Measurements from ENCODE around the gene CACTIN. TPM values are rescaled to one million over a fixed set of nuclear protein-coding genes. Genes with fewer than 3 reads are reported as not detected.

Gene CACTIN
- total and polyA plus RNA-seq, 2 experiments from 2014 or later = 6.9 to 29.1 TPM

DNA sequence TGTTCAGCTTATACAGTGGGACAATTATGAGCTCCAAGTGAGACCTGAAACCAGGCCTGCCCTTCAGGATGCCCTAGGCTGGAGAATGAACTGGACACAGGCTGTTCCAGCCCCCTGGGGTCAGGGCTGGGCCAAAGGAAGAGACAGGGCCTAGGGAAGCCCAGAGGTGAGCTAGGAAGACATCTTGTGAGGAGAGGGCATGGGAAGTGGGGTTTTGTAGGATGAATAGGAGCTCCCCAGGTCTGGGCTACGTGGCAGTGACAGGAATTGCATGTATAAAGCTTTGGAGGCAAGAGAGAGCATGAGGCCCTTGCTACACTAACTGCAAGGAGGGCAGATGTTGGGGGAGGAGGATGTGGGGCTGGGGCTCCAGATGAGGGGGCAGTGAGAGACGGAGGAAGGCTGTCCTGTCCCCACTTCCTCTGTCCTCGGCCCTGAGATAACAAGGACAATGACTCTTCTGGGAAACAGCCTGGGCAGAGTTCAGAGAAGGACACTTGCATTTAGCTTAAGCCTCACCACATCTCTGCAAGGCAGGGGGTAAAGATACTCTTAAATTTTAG is 18.4 kb downstream of the CACTIN start:
- WGBS, 2 experiments (ENCODE audit: low coverage in 1 of 2, low lambda C conversion rate in 2 of 2, missing lambda C conversion rate in 2 of 2) = 98% methylated on average over 3 of the region's 3 CpGs
- in situ Hi-C loops (cut with MboI) = loop anchor here (25.0 kb wide), 1 partner anchor 296 kb away; no protein-coding TSS in a partner anchor
- no peak overlapping the region for H3K4me3 ChIP-seq

DNA sequence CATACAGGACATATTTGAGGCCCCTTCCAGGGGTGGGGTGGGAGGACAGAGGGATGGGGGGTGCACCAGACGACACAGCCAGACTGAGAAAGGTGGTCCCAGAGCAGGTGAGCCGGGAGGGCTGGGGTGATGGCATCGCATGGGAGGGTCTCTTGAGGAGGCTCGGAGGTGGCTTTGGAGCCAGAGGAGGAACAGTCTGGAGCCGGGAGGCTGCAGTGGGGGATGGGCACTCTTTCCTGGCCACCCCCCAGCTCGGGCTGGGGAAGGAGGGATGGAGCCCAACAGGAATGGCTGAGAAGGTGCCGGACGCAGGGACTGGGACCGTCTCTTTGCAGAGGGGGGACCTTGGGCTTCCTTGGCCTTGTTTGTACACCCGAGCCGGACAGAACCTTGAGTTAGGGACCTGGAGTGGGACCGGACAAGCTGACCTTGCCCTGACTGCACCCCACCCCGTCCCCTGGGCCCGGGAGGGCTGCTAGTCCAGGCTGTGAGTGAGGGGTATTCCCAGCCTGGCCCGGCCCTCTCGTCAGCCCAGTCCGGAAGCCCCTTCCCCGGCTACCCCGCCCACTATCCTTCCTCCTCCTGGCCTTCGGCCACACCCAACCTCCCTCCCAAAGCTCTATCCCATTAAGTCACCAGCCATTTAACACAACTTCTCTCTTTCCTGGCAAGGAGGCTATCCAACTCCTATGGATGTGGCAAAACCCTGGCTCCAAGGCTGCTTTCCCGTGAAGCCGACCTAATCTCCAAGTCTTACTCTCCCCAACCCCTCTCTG is 19.1 kb downstream of the CACTIN start:
- Histone ChIP-seq H3K4me2 (ENCODE audit: unreplicated experiment) (peak overlapping the region; percentile 68), H3K27ac (0 out of 2 replicates have a peak overlapping the region, but pooled peaks have one; percentile 17), H2AFZ (peak overlapping the region; percentile 80), H3K27me3 (replicated peaks; ENCODE audit: insufficient read depth) (no peaks in the 10 kb centered on the region), H3K79me2 (ENCODE audit: insufficient read depth) (no peaks in the 10 kb centered on the region), H3K9me2 (ENCODE audit: insufficient read depth) (no peaks in the 10 kb centered on the region), H3K36me3 (ENCODE audit: low read depth) (no peaks in the 10 kb centered on the region), H3F3A (ENCODE audit: insufficient read depth) (no peaks in the 10 kb centered on the region; the same call in 1 of the 2 replicates), H3K9ac (peak overlapping the region; percentile 79), H3K4me3 (peak overlapping the region; percentile 70), H4K20me1 (ENCODE audit: insufficient read depth) (no peaks in the 10 kb centered on the region), H3K9me3 (ENCODE audit: low read depth) (no peaks in the 10 kb centered on the region), H3K4me1 (ENCODE audit: insufficient read depth) (no peaks in the 10 kb centered on the region)
- 31 to 34% methylated on average over 18 to 22 of the region's 22 CpGs for WGBS, 2 experiments (ENCODE audit: low coverage in 1 of 2, low lambda C conversion rate in 2 of 2, missing lambda C conversion rate in 2 of 2)
- peak; percentile 44 for DNase-seq
- in situ Hi-C loops (cut with MboI) = loop anchor here (25.0 kb wide), 1 partner anchor 295 kb away; no protein-coding TSS in a partner anchor
- TF ChIP-seq EZH2phosphoT487 (IDR thresholded peaks at IDR 0.05; ENCODE audit: insufficient read depth, low read depth) (no peak), EZH2 (IDR thresholded peaks at IDR 0.05; ENCODE audit: insufficient read depth, poor library complexity, severe bottlenecking) (no peak)

More for the DNA sequence above, 18.4 kb downstream of the CACTIN start:
- no peaks in the 10 kb centered on the region for H4K20me1 ChIP-seq (ENCODE audit: insufficient read depth)
- H2AFZ ChIP-seq = no peak overlapping the region
- no peaks in the 10 kb centered on the region for H3K4me1 ChIP-seq (ENCODE audit: insufficient read depth)
- H3F3A ChIP-seq (ENCODE audit: insufficient read depth) = no peaks in the 10 kb centered on the region; the same call in 1 of the 2 replicates
- H3K79me2 ChIP-seq (ENCODE audit: insufficient read depth) = no peaks in the 10 kb centered on the region
- H3K9ac ChIP-seq = no peak overlapping the region
- no peaks in the 10 kb centered on the region for H3K9me3 ChIP-seq (ENCODE audit: low read depth)
- H3K9me2 ChIP-seq (ENCODE audit: insufficient read depth) = no peaks in the 10 kb centered on the region
- TF ChIP-seq EZH2phosphoT487 (IDR thresholded peaks at IDR 0.05; ENCODE audit: insufficient read depth, low read depth) (no peak), EZH2 (IDR thresholded peaks at IDR 0.05; ENCODE audit: insufficient read depth, poor library complexity, severe bottlenecking) (no peak)
- DNase-seq = no peak
- no peaks in the 10 kb centered on the region for H3K36me3 ChIP-seq (ENCODE audit: low read depth)
- H3K4me2 ChIP-seq (ENCODE audit: unreplicated experiment) = peak overlapping the region; percentile 68
- H3K27ac ChIP-seq = no peak overlapping the region
- H3K27me3 ChIP-seq (replicated peaks; ENCODE audit: insufficient read depth) = no peaks in the 10 kb centered on the region

DNA sequence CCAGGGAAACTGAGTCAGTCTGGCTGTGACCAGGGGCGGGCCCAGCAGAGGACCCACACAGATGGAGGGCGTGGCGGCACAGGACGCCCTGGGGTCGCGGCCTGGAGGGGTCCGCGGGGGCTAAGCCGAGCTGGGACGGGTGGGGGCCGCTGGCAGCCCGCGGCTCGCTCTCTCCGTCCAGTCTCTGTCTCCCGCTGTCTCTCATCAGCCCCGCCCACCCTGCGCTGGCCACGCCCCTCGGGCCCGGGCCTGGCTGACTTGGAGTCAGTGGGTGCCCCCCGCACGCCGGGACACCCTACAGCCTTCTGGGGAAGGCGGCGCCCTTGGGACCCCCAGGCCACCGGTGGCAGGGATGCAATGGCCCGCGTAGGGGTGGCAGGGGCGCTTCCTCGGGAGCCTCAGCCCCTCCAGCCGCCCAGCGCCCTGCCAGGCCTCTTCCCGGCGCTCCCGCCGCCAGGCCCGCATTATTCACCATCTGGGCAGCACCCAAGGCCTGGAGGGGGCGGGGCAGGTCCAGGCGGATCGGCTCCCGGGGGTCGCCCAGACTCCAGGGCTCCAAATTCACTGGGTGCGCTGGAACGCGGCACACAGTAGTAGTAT is 19.8 kb downstream of the CACTIN start, which contains the start of gene TBXA2R:
Gene TBXA2R (minus strand): TSS at position 186 of the 600 bp plus-strand sequence. CDS start 6,241 bp downstream, outside the sequence.
- Histone ChIP-seq H3K9ac (peak within 1 kb of the TSS; percentile 79), H4K20me1 (ENCODE audit: insufficient read depth) (no peaks in the 10 kb centered on the region), H3K27ac (0 out of 2 replicates have a peak within 1 kb of the TSS, but pooled peaks have one; percentile 17), H3K9me2 (ENCODE audit: insufficient read depth) (no peaks in the 10 kb centered on the region), H3K9me3 (ENCODE audit: low read depth) (no peaks in the 10 kb centered on the region), H3F3A (ENCODE audit: insufficient read depth) (no peaks in the 10 kb centered on the region; the same call in 1 of the 2 replicates), H3K4me1 (ENCODE audit: insufficient read depth) (no peaks in the 10 kb centered on the region), H3K79me2 (ENCODE audit: insufficient read depth) (no peaks in the 10 kb centered on the region), H2AFZ (peak within 1 kb of the TSS; percentile 80), H3K36me3 (ENCODE audit: low read depth) (no peaks in the 10 kb centered on the region), H3K27me3 (replicated peaks; ENCODE audit: insufficient read depth) (no peaks in the 10 kb centered on the region), H3K4me2 (ENCODE audit: unreplicated experiment) (peak within 1 kb of the TSS; percentile 68), H3K4me3 (peak within 1 kb of the TSS; percentile 70)
- in situ Hi-C loops (cut with MboI) = loop anchor here (25.0 kb wide), 1 partner anchor 294 kb away; no protein-coding TSS in a partner anchor
- peak; percentile 86 for DNase-seq
- WGBS, 2 experiments (ENCODE audit: low coverage in 1 of 2, low lambda C conversion rate in 2 of 2, missing lambda C conversion rate in 2 of 2) = 0 to 3% methylated on average over 21 to 26 of the region's 46 CpGs
- TF ChIP-seq EZH2phosphoT487 (IDR thresholded peaks at IDR 0.05; ENCODE audit: insufficient read depth, low read depth) (no peak), EZH2 (IDR thresholded peaks at IDR 0.05; ENCODE audit: insufficient read depth, poor library complexity, severe bottlenecking) (no peak)

DNA sequence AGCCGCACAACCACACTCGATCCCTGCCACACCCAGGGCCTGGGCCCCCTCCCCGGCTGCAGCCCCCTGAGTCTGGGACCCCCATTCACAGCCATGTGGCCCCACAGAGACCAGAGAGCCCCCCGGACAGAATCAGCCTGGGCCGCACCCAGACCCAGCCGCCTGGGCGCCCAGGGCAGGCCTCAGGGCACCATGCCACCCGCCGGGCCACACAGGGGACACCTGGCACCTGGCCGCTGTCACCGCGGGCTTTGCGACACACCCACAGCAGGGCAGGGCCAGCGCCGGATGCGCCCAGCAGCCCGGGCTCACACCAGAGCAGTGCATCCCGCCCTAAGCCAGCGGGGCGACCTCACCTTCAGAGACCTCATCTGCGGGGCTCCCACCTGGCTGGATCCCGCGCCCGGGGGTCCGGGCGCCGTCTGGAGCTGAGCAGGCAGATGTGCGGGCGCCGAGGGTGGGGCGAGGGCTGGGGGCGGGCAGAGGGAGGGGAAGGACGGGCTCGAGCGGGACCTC is 20.4 kb downstream of the CACTIN start:
- 13 to 14% methylated on average over 23 to 25 of the region's 35 CpGs for WGBS, 2 experiments (ENCODE audit: low coverage in 1 of 2, low lambda C conversion rate in 2 of 2, missing lambda C conversion rate in 2 of 2)
- no peaks in the 10 kb centered on the region for H3K4me1 ChIP-seq (ENCODE audit: insufficient read depth)
- H3K36me3 ChIP-seq (ENCODE audit: low read depth) = no peaks in the 10 kb centered on the region
- DNase-seq = peak; percentile 37
- H3K4me3 ChIP-seq = peak overlapping the region; percentile 70
- H3K79me2 ChIP-seq (ENCODE audit: insufficient read depth) = no peaks in the 10 kb centered on the region
- no peaks in the 10 kb centered on the region for H3K9me2 ChIP-seq (ENCODE audit: insufficient read depth)
- in situ Hi-C loops (cut with MboI) = loop anchor here (25.0 kb wide), 1 partner anchor 294 kb away; no protein-coding TSS in a partner anchor
- H3K9me3 ChIP-seq (ENCODE audit: low read depth) = no peaks in the 10 kb centered on the region
- no peak overlapping the region for H3K27ac ChIP-seq
- H3K4me2 ChIP-seq (ENCODE audit: unreplicated experiment) = peak overlapping the region; percentile 68
- peak overlapping the region; percentile 79 for H3K9ac ChIP-seq
- no peaks in the 10 kb centered on the region for H4K20me1 ChIP-seq (ENCODE audit: insufficient read depth)
- TF ChIP-seq EZH2phosphoT487 (IDR thresholded peaks at IDR 0.05; ENCODE audit: insufficient read depth, low read depth) (no peak), EZH2 (IDR thresholded peaks at IDR 0.05; ENCODE audit: insufficient read depth, poor library complexity, severe bottlenecking) (no peak)
- no peaks in the 10 kb centered on the region; the same call in 1 of the 2 replicates for H3F3A ChIP-seq (ENCODE audit: insufficient read depth)
- no peaks in the 10 kb centered on the region for H3K27me3 ChIP-seq (replicated peaks; ENCODE audit: insufficient read depth)
- H2AFZ ChIP-seq = peak overlapping the region; percentile 80

All from GM23248 (cell line).